ENCODE results near the gene PGAM2. TPM values are rescaled to one million over a fixed set of nuclear protein-coding genes. Genes with fewer than 3 reads are reported as not detected.
"Not testable (repeated sequence)": the region's sequence is repeated elsewhere in the genome, so short reads cannot be mapped to it uniquely, and the experiment has no call there.

PGAM2 gene
- polyA plus RNA-seq, 4 donors: 0.26 to 2.8 (median 1.6) TPM

- no peak for DNase-seq (ENCODE audit: low read depth in 4 of 4, low spot score in 3 of 4)
These were observed 8.7 kb downstream of the PGAM2 start for GRCh38 chr7:44056681-44057080.

- DNase-seq (ENCODE audit: low read depth in 4 of 4, low spot score in 3 of 4): no peak
These were observed 12.5 kb downstream of the PGAM2 start for GRCh38 chr7:44052771-44053365.

GRCh38 chr7:44051611-44052220, 13.7 kb downstream of the PGAM2 start:
- no peak for DNase-seq (ENCODE audit: low read depth in 4 of 4, low spot score in 3 of 4)

GRCh38 chr7:44050915-44051560, 14.3 kb downstream of the PGAM2 start:
- DNase-seq (ENCODE audit: low read depth in 4 of 4, low spot score in 3 of 4): no peak

- no peak for DNase-seq (ENCODE audit: low read depth in 4 of 4, low spot score in 3 of 4)
These were observed 15.0 kb downstream of the PGAM2 start for GRCh38 chr7:44050121-44050914.

- DNase-seq (ENCODE audit: low read depth in 4 of 4, low spot score in 3 of 4): no peak
These were observed 17.2 kb downstream of the PGAM2 start for GRCh38 chr7:44048031-44048795.

- no peak for DNase-seq (ENCODE audit: low read depth in 4 of 4, low spot score in 3 of 4)
These were observed 18.9 kb downstream of the PGAM2 start for GRCh38 chr7:44046321-44047061.

GRCh38 chr7:44045226-44046014, 19.9 kb downstream of the PGAM2 start:
- DNase-seq (ENCODE audit: low read depth in 4 of 4, low spot score in 3 of 4): no peak

GRCh38 chr7:44044315-44045225, 20.8 kb downstream of the PGAM2 start, which contains the start of gene DBNL:
Gene DBNL (plus strand): TSS chr7:44044702. CDS start chr7:44044738, 36 bp downstream.
- DNase-seq (ENCODE audit: low read depth in 4 of 4, low spot score in 3 of 4): peak; percentile 70 to 75 (median 72)

- no peak for DNase-seq (ENCODE audit: low read depth in 4 of 4, low spot score in 3 of 4)
These were observed 21.5 kb downstream of the PGAM2 start for GRCh38 chr7:44043902-44044301.

GRCh38 chr7:44042221-44042620, 23.1 kb downstream of the PGAM2 start:
- no peak for DNase-seq (ENCODE audit: low read depth in 4 of 4, low spot score in 3 of 4)

- not testable (repeated sequence) for DNase-seq (ENCODE audit: low read depth in 4 of 4, low spot score in 3 of 4)
These were observed 24.9 kb downstream of the PGAM2 start for GRCh38 chr7:44040493-44040891.

- DNase-seq (ENCODE audit: low read depth in 4 of 4, low spot score in 3 of 4): not testable (repeated sequence)
These were observed 25.4 kb downstream of the PGAM2 start for GRCh38 chr7:44039800-44040492.

- DNase-seq (ENCODE audit: low read depth in 4 of 4, low spot score in 3 of 4): peak in 1 of 4 donors; percentile 51
These were observed 26.3 kb downstream of the PGAM2 start for GRCh38 chr7:44038961-44039558.

GRCh38 chr7:44038553-44038952, 26.8 kb downstream of the PGAM2 start:
- DNase-seq (ENCODE audit: low read depth in 4 of 4, low spot score in 3 of 4): not testable (repeated sequence)

GRCh38 chr7:44037951-44038350, 27.4 kb downstream of the PGAM2 start:
- not testable (repeated sequence) for DNase-seq (ENCODE audit: low read depth in 4 of 4, low spot score in 3 of 4)

GRCh38 chr7:44036364-44036763, 29.0 kb downstream of the PGAM2 start:
- DNase-seq (ENCODE audit: low read depth in 4 of 4, low spot score in 3 of 4): not testable (repeated sequence)
